Measurements from ENCODE around the gene ATXN7L3.

DNA sequence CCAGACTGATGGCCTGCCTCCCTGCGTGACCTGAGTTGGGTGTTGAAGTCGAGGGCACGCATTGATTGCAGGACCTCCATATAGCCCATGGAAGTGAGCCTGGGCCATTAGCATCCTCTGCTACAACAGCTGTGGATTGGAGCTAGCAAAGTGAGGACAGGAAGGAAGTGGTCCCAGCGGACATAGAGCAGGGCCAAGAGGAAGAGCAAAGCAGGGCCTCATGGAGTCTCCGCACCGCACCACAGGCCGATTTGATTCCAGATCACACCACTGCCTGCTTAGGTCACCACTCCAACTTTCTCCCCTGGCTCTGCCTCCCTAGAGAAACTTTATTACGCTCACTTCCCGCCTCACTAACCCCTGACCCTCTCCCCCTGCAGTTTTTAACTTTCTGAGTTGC, 30.5 kb upstream of the ATXN7L3 start:
- TF ChIP-seq, protein P1, sequence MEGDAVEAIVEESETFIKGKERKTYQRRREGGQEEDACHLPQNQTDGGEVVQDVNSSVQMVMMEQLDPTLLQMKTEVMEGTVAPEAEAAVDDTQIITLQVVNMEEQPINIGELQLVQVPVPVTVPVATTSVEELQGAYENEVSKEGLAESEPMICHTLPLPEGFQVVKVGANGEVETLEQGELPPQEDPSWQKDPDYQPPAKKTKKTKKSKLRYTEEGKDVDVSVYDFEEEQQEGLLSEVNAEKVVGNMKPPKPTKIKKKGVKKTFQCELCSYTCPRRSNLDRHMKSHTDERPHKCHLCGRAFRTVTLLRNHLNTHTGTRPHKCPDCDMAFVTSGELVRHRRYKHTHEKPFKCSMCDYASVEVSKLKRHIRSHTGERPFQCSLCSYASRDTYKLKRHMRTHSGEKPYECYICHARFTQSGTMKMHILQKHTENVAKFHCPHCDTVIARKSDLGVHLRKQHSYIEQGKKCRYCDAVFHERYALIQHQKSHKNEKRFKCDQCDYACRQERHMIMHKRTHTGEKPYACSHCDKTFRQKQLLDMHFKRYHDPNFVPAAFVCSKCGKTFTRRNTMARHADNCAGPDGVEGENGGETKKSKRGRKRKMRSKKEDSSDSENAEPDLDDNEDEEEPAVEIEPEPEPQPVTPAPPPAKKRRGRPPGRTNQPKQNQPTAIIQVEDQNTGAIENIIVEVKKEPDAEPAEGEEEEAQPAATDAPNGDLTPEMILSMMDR (IDR thresholded peaks at IDR 0.05) = no peak
- TF ChIP-seq EZH2phosphoT487 (IDR thresholded peaks at IDR 0.05) (no peak), EZH2 (IDR thresholded peaks at IDR 0.05) (no peak)

Data from neural progenitor cell (in vitro differentiated cells).